GM10266 (cell line): ENCODE data around the gene EFNA5.

Experiments used
- DNase-seq: peaks from one replicate; pipeline ENCODE4 v3.0.0; 2012; ENCODE audit errors: extremely low spot score
- TF ChIP-seq, protein P1 (sequence below): IDR thresholded peaks from 2 replicates; pipeline ENCODE4 v1.5.1; 2012; ENCODE audit warnings: mild to moderate bottlenecking, low read depth; ENCODE audit not compliant: control insufficient read depth, insufficient read depth; ENCODE audit errors: missing control alignments

The EFNA5 gene

DNA sequence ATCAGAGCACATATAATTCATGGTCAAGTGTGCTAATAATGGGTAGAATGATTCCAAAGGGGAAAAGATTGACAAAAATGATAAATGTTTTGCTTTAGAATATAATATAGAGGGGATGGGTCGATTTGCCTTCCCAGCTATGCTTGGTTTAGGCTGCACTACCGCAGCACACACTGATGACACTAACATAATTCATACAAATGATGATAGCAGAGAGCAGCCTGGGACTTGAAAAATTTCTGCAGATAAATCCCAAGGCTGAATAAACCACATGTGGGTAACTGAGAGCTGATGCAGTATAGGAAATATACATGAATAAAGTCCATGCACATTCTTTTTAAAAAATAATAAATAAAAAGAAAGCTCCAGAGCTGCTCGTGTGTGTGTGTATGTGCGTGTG is 54.5 kb downstream of the EFNA5 start:
- DNase-seq = no peak
- TF ChIP-seq, protein P1, sequence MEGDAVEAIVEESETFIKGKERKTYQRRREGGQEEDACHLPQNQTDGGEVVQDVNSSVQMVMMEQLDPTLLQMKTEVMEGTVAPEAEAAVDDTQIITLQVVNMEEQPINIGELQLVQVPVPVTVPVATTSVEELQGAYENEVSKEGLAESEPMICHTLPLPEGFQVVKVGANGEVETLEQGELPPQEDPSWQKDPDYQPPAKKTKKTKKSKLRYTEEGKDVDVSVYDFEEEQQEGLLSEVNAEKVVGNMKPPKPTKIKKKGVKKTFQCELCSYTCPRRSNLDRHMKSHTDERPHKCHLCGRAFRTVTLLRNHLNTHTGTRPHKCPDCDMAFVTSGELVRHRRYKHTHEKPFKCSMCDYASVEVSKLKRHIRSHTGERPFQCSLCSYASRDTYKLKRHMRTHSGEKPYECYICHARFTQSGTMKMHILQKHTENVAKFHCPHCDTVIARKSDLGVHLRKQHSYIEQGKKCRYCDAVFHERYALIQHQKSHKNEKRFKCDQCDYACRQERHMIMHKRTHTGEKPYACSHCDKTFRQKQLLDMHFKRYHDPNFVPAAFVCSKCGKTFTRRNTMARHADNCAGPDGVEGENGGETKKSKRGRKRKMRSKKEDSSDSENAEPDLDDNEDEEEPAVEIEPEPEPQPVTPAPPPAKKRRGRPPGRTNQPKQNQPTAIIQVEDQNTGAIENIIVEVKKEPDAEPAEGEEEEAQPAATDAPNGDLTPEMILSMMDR = no peak

DNA sequence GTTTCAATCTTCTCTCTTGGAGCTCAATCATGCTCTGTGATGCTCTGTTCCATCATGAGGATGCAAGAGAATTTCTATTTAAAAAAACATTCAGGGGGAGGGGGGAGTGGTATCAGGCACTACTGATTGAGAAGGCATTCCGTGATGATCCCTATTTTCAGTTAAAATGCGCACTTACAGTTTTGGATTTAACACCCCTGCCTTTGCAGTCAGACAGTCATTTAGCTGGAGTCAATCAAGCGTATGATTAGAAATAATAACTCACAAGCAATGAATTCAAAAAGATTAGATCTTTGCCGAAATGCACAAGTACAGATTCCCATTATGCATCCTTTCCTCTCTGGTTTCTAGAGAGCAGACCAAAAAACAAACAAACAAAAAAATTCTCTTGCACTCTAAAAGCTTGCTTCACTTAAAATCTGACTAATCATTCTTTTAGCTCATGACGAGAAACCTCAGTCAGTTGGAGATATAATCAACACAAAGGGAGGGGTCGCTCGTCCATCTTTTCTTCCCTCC is 55.4 kb downstream of the EFNA5 start:
- no peak for DNase-seq
- TF ChIP-seq, protein P1 = no peak

DNA sequence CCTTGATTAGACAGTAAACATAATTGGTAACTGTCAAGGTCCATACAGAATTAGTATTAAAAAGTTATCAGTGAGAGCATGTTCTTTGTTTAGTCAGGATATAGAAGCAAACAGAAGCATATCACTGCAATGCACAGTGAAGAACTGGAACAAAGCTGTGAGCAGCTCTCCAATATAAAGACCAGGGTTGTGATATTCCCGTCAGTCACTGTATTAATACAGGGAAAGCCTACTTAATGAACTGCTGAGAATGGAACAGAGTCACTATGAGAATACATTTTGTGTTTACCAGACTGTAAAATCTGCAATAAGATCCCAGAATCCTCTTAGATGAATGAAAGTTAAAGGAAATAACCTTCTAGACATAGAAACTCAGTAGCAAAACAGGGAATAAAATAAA is 58.2 kb downstream of the EFNA5 start:
- TF ChIP-seq, protein P1 = no peak

DNA sequence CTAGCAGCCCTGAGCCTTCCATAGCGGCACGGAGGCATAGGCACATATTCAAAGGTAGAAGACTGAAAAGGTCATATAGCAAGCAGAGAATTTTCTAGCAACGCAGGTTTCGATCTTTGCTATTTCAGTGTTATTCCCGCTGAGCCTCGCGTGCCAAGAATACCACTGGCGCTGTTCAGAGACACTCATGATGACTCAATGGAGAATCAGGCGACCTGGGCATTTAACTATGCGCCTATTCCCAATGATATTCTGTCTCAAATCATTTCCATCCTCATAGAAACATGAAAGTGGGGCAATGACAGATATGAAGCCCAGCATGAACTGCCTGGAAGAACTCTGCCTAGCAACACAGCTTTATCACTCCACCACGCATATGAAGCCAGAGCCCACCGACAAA is 59.9 kb downstream of the EFNA5 start:
- no peak for DNase-seq
- TF ChIP-seq, protein P1 = no peak

More for the DNA sequence above, 58.2 kb downstream of the EFNA5 start:
- no peak for DNase-seq

DNA sequence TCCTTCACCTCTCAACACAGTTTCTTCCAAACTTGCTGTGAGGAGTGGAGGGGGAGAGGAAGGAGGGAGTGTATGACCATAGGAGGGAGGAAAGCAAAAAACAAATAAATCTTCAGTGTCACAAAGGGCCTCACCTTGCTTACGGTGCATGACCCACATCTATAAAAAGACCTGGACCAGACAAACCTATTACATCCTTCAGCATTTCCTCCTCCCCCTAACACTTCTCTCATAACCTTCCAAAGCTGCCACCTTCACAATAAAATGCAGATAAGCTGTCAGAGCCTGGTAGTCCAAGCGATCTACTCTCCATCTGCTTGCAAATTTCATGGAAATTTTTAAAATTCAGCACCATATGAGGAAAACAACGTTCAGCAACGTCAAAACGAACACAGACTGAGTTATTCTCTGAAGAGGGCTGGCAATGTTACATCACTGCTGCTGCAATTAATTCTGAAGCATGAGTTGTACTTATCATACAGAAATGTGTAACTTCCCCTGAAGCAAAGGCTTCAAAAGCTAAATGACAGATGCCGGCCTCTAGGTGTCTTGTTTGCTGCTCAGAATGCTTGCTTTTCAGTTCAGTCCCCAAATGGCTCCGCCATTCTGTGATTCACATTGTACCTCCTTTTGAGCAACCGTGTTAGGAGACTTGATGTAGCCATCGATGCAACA is 62.9 kb downstream of the EFNA5 start:
- TF ChIP-seq, protein P1 = no peak
- DNase-seq = no peak

DNA sequence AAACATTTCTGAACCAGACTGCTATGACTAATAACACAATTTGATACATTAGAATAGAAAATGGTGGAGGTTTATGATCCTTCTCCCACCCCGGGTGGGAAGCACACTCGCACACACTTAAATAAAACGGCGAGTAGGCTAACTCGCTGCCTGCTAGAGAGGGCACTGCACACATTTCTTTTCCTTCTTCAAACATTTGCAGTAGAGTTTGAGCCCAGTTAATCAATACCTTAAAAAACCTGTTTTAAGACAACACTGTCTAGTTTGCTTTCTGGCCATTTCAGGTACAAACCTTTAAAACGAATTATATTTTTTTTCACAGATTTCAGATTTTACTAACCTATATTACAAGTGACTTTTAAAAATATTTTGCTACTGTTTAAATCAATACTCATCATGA is 63.5 kb downstream of the EFNA5 start:
- DNase-seq = no peak
- TF ChIP-seq, protein P1 = no peak

DNA sequence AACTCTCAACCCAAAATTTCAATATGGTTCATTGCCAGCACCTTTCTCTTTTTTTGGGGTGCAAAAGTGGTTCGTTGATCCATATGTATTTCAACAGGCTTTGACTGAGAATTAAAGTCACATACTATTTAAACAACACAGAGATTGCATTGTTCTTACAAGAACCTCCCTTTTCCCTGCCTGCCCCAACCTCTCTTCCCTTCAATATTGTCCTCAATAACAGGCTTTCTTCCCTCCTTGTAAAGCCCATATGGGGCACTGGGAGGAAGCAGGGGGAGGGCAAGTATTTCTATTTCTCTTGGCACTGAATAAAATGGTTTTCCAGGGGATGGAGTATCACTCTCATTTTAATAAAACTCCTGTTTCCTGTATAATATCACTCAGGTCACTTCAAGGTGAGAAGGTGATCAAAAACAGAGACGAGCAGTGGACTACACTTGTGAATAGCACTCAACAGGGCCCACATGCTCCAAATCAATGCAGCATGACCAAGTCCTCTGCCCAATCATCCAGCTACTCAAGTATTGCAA is 65.1 kb downstream of the EFNA5 start:
- DNase-seq = no peak
- TF ChIP-seq, protein P1 = no peak
